ENCODE results near the gene CLCA2.

The CLCA2 gene

DNA sequence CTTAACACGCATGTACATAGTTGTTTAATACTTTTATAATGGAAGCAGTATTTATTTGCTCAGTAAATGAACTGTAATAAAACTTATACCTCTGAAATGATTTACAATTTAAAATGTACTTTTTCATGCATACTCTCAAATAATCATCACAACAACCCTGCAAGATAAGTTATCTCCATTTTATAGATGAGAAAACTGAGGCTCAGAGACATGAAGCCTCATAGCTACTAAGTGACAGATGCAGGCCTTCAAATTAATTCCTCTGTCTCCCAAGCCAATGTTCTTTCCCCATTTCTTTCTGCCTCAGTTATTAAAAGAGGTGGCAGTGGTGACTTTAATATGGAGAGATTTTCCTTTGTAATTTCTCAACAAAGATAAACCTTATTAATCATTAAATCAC is 25.1 kb downstream of the CLCA2 start:
- in situ Hi-C loops (cut with MboI; ENCODE audit: low sequenced_read_pairs, unreplicated experiment) = no loop called here
- DNase-seq (ENCODE audit: low spot score) = no peak
- TF ChIP-seq, protein P1, sequence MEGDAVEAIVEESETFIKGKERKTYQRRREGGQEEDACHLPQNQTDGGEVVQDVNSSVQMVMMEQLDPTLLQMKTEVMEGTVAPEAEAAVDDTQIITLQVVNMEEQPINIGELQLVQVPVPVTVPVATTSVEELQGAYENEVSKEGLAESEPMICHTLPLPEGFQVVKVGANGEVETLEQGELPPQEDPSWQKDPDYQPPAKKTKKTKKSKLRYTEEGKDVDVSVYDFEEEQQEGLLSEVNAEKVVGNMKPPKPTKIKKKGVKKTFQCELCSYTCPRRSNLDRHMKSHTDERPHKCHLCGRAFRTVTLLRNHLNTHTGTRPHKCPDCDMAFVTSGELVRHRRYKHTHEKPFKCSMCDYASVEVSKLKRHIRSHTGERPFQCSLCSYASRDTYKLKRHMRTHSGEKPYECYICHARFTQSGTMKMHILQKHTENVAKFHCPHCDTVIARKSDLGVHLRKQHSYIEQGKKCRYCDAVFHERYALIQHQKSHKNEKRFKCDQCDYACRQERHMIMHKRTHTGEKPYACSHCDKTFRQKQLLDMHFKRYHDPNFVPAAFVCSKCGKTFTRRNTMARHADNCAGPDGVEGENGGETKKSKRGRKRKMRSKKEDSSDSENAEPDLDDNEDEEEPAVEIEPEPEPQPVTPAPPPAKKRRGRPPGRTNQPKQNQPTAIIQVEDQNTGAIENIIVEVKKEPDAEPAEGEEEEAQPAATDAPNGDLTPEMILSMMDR (IDR thresholded peaks at IDR 0.05; ENCODE audit: borderline replicate concordance, control extremely low read depth, extremely low read depth, insufficient read depth, missing control alignments) = no peak

DNA sequence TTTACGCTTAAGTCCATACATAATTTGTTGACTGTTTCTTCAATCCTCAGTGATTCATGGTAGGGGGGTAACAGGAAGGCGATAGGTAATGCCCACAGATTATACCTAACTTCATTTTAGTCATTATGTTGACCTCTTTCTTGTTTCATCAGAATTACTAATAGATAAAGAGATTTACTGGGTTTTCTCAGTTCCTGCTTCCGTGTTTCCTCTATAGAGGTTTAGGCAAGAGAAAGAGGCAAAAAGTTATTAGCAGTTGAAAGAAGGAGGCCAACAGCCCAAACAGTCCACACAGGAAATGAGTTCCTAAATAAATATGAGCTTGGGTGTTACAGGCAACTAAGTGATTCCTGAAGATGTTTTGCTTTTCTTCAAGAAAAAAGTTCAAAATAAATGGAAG is 26.9 kb downstream of the CLCA2 start:
- TF ChIP-seq, protein P1 (IDR thresholded peaks at IDR 0.05; ENCODE audit: borderline replicate concordance, control extremely low read depth, extremely low read depth, insufficient read depth, missing control alignments) = no peak
- in situ Hi-C loops (cut with MboI; ENCODE audit: low sequenced_read_pairs, unreplicated experiment) = no loop called here
- no peak for DNase-seq (ENCODE audit: low spot score)

DNA sequence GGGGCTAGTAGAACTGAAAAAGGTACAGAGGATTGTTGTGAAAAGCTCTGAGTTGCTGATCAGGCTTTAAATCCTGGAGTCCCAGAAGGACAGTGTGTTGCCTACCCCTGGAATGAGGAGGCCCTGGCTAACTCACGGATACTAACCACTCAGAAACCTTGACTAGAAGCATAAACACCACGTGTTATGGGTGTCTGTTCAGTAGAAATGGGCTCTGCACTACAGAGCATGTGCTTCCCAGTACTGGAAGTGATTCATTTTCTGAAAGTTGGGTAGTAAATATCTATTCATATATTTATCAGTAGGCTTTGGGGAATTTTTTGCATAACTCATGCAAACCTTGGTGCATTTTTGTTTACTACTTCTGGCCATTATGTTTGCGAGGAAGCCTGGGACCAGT is 29.7 kb downstream of the CLCA2 start:
- TF ChIP-seq, protein P1 (IDR thresholded peaks at IDR 0.05; ENCODE audit: borderline replicate concordance, control extremely low read depth, extremely low read depth, insufficient read depth, missing control alignments) = no peak
- in situ Hi-C loops (cut with MboI; ENCODE audit: low sequenced_read_pairs, unreplicated experiment) = no loop called here
- no peak for DNase-seq (ENCODE audit: low spot score)

DNA sequence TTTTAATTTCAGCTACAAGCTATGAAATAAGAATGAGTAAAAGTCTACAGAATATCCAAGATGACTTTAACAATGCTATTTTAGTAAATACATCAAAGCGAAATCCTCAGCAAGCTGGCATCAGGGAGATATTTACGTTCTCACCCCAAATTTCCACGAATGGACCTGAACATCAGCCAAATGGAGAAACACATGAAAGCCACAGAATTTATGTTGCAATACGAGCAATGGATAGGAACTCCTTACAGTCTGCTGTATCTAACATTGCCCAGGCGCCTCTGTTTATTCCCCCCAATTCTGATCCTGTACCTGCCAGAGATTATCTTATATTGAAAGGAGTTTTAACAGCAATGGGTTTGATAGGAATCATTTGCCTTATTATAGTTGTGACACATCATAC is 31.1 kb downstream of the CLCA2 start:
- DNase-seq (ENCODE audit: low spot score) = no peak
- TF ChIP-seq, protein P1 (IDR thresholded peaks at IDR 0.05; ENCODE audit: borderline replicate concordance, control extremely low read depth, extremely low read depth, insufficient read depth, missing control alignments) = no peak
- in situ Hi-C loops (cut with MboI; ENCODE audit: low sequenced_read_pairs, unreplicated experiment) = no loop called here

DNA sequence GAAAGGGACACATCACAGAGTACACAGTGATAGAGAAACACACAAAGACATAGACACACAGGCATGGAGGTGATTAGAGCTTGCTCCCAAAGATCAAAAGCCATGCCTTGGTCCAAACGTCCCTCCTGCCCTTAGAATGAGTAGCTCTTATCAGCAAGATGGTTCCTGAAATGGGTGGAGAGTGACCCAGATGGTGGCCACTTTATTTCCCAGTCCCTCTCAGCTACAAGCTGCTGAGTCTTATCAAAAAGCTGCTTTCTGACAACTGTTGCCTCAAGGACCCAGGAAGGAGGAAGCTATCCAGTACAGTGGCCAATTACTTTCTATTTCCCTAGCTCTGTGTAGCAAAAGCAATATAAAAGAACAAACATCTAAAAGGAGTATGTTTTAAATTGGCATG is 37.0 kb downstream of the CLCA2 start:
- TF ChIP-seq, protein P1 (IDR thresholded peaks at IDR 0.05; ENCODE audit: borderline replicate concordance, control extremely low read depth, extremely low read depth, insufficient read depth, missing control alignments) = no peak
- in situ Hi-C loops (cut with MboI; ENCODE audit: low sequenced_read_pairs, unreplicated experiment) = no loop called here
- DNase-seq (ENCODE audit: low spot score) = no peak

DNA sequence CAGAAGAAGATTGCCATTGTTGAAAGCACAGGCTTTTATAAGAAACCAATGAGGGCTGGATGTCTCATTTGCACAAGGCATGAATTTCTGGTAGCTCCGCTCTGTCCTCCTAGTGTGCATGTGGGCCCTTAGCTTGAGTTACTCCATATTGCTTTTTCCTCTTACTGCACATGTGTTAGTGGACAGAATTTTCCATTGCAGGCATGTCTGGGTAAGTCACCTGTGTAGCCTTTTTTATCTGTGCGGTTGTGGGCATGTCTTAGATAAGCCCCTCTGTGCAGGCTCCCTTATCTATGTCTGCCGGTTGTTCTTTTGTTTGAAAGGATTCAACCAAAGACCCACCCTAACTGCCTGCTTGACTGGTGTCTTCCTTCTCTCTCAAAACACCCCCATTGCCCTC is 37.5 kb downstream of the CLCA2 start:
- no peak for DNase-seq (ENCODE audit: low spot score)
- TF ChIP-seq, protein P1 (IDR thresholded peaks at IDR 0.05; ENCODE audit: borderline replicate concordance, control extremely low read depth, extremely low read depth, insufficient read depth, missing control alignments) = no peak
- in situ Hi-C loops (cut with MboI; ENCODE audit: low sequenced_read_pairs, unreplicated experiment) = no loop called here

DNA sequence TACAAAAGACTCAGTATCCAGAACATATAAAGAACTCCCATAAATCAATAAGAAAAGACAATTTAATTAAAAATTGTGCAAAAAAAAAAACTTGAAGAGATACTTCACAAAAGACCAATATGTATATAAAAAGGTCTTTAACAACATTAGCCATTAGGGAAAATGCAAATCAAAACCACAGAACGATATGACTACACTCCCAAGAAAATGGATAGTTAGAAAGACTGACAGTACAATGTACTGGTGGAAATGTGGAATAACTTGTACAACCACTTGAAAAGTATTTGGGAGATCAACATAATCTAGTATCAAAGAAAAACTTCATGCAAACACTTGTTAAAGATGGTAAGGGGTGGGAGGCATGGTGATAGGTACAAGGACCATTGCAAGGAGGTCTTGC is 40.8 kb downstream of the CLCA2 start:
- TF ChIP-seq, protein P1 (IDR thresholded peaks at IDR 0.05; ENCODE audit: borderline replicate concordance, control extremely low read depth, extremely low read depth, insufficient read depth, missing control alignments) = no peak
- no peak for DNase-seq (ENCODE audit: low spot score)
- in situ Hi-C loops (cut with MboI; ENCODE audit: low sequenced_read_pairs, unreplicated experiment) = no loop called here
